SK-N-MC (cell line): ENCODE measurements around the gene DDX42.

Source experiments
- DNase-seq: peaks from one replicate; pipeline ENCODE4 v3.0.0-alpha.2; 2011; ENCODE audit warnings: low read depth, low spot score
- H3K27ac ChIP-seq: fragments of 200-600 bp; sonication (generic); 2 replicates; pipeline ENCODE4 v1.5.1; 2016; ENCODE audit warnings: mixed run types
- H3K36me3 ChIP-seq: fragments of 200-600 bp; sonication (generic); 2 replicates; pipeline ENCODE4 v1.6.1; 2017; ENCODE audit warnings: antibody characterized with exemption, low read length, mixed read lengths; ENCODE audit not compliant: insufficient read depth
- H3K4me3 ChIP-seq: fragments of 200-600 bp; sonication (generic); 2 replicates; pipeline ENCODE4 v1.5.1; 2016
- H3K9ac ChIP-seq: fragments of 200-600 bp; sonication (generic); 2 replicates; pipeline ENCODE4 v1.8.0; 2017; ENCODE audit warnings: mixed run types, mixed read lengths; ENCODE audit not compliant: insufficient read length
- H3K9me3 ChIP-seq: fragments of 200-600 bp; sonication (generic); 2 replicates; pipeline ENCODE4 v1.6.1; 2017; ENCODE audit warnings: low read depth, mild to moderate bottlenecking, antibody characterized with exemption, low read length, moderate library complexity, mixed read lengths
- EZH2 ChIP-seq: fragments of 200-600 bp; sonication (generic); IDR thresholded peaks from one replicate; pipeline ENCODE4 v1.6.1; 2017; ENCODE audit warnings: antibody characterized with exemption
- FOXP2 ChIP-seq: optimal IDR thresholded peaks from 2 replicates; pipeline ENCODE3; 2011; ENCODE audit warnings: mild to moderate bottlenecking, moderate library complexity; ENCODE audit not compliant: insufficient read depth; ENCODE audit errors: extremely low read length, control extremely low read depth
- POLR2AphosphoS5 ChIP-seq: IDR thresholded peaks from 2 replicates; pipeline ENCODE4 v1.6.1; 2012; ENCODE audit warnings: mild to moderate bottlenecking, low read depth, low read length, borderline replicate concordance

DDX42 gene

GRCh38 chr17:63836811-63837210, 62.8 kb downstream of the DDX42 start:
- H3K4me3 ChIP-seq, result no peak overlapping the region
- TF ChIP-seq POLR2AphosphoS5, result no peak
- TF ChIP-seq FOXP2, result no peak
- no peak for TF ChIP-seq EZH2
- H3K27ac ChIP-seq, result no peak overlapping the region
- DNase-seq, result no peak
- no peak overlapping the region for H3K9ac ChIP-seq
- H3K36me3 ChIP-seq, result peaks cover 39% of the 10 kb centered on the region
- no peaks in the 10 kb centered on the region for H3K9me3 ChIP-seq

DNA sequence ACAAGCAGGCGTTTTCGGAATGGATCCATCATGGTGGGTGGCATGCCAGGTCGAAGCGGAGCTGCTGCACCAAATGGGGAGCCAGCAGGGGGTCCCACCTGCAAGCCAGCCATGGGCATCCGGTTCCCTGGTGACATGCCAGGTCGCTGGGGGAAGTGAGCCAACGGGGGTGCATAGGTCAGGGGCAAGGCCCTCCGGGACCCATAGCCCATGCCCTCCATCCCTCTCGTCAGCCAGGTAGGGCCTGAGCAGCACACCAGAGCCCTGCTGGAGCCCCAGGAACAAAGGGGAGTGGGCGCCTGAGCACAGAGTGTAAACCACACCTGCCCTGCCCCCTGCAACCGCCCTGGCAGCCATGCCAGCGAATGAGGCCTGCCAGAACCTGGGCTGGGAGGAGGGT, 63.5 kb downstream of the DDX42 start:
- H3K36me3 ChIP-seq, result peaks cover 32% of the 10 kb centered on the region
- no peak overlapping the region for H3K27ac ChIP-seq
- H3K4me3 ChIP-seq, result no peak overlapping the region
- TF ChIP-seq FOXP2 (no peak), EZH2 (no peak), POLR2AphosphoS5 (no peak)
- DNase-seq, result no peak
- no peaks in the 10 kb centered on the region for H3K9me3 ChIP-seq
- H3K9ac ChIP-seq, result no peak overlapping the region

GRCh38 chr17:63837962-63838600, 64.1 kb downstream of the DDX42 start:
- H3K4me3 ChIP-seq, result peak overlapping the region; percentile 62
- DNase-seq, result no peak
- no peak overlapping the region for H3K27ac ChIP-seq
- H3K9ac ChIP-seq, result no peak overlapping the region
- H3K36me3 ChIP-seq, result peaks cover 26% of the 10 kb centered on the region
- no peaks in the 10 kb centered on the region for H3K9me3 ChIP-seq
- TF ChIP-seq EZH2 (no peak), POLR2AphosphoS5 (no peak), FOXP2 (no peak)

DNA sequence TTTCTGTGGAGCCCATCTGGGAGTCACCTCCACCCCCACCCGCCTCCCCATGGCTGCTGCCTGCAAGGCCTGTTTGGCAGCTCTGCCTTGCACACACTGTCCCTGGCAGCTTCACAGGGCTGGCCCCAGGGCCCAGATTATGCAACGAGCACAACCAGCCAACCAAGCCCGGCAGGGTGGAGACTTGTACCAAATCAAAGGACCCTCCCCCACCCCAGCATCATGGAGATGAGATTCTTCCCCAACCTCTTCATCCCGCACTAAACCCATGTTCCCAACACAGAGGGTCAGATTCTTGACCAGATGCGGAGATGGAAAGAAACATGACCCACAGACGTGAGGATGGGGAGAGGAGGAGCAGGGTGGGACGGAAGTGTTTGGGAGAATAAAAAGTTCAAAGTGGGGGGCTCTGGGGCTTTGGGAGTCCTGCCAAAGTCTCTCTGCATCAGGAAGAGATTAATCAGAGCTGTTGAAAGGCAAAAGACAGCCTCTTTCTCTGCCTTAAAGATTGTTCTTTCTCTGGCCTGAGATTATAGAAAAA, 64.7 kb downstream of the DDX42 start:
- H3K36me3 ChIP-seq, result peaks cover 20% of the 10 kb centered on the region; the same call in 1 of the 2 replicates
- no peak for TF ChIP-seq POLR2AphosphoS5
- H3K4me3 ChIP-seq, result peak overlapping the region; percentile 62
- no peaks in the 10 kb centered on the region for H3K9me3 ChIP-seq
- DNase-seq, result peak; percentile 34
- H3K27ac ChIP-seq, result peak overlapping the region; percentile 84
- no peak overlapping the region for H3K9ac ChIP-seq

DNA sequence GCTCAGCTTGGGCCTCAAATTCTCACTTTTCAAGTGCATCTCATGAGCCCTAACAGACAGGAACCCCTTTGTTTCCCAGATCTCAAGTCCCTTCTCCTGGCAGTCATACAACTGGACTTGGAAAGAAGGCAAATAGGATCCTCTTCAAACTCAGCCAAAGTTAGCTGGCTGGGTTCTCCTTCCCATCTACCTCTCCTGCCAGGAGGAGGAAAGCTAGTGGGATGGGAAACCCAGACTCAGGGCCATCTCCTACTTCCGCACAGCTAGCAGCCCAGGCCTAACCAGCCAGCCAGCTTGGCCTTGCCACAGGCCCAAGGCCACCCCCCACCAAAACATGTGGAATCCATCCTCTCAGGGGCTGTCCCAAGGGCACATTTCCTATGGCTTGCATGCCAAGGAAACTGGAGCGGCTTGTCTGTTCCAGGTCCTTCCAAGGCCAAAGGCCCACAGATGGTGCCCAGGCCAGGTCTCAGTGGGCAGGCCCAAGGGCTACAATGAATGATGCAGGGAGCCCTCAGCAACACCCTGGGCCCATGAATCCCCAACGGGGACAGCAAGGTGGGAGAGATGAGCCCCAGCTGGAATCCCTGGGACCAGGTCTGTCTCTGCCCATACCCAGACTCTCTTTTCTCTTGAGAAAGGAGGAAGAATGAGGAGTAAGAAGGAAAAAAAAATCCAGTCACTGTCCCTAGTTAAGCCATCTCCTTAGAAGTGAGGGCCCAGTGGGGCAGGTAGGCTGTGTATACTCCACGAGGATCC, 66.8 kb downstream of the DDX42 start:
- no peak for DNase-seq
- H3K27ac ChIP-seq, result no peak overlapping the region
- no peaks in the 10 kb centered on the region for H3K9me3 ChIP-seq
- H3K9ac ChIP-seq, result peak overlapping the region; percentile 83
- H3K4me3 ChIP-seq, result peak overlapping the region; percentile 90
- H3K36me3 ChIP-seq, result peaks cover 11% of the 10 kb centered on the region; the same call in 1 of the 2 replicates
- TF ChIP-seq FOXP2, result no peak
- no peak for TF ChIP-seq POLR2AphosphoS5
- TF ChIP-seq EZH2, result no peak

DNA sequence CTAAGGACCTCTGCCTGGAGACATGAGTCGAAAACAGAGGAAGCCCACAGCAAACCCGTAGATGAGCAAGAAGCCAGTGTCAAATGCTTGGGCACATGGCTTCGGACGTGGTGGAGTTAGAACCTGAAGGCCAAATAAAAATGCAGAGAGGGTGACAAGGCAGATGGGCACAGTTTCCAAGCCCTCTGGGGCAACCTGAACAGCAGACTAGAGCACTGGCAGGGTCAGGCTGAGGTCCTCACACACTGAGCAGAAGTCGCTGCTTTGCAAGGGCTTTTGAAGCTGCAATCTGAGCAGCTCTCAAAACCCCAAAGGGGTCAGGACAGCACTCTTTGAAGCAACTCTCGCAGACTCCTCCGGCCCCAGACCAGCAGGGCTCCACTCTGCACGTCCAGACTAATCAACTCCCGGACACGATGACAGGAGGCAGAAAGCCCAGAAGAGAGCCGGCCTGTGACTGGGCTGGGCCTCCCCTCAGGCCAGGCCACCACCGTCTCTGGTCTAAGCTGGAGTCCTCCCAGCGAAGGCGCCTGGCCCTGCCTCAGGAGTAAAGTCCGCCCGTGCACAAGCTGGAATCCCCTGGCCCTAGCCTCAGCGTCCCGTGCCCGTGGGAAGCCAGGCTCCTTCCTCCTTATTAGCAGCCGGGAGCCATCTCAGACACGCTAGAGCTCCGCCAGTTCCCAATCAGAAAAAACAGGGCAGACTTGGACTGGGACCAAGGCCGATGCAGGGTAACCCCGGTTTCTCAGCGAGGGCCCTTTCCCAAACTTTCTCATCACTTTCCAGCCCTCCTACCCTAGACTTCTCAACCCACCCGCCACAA, 67.6 kb downstream of the DDX42 start:
- H3K36me3 ChIP-seq, result peaks cover 5% of the 10 kb centered on the region; the same call in 1 of the 2 replicates
- DNase-seq, result no peak
- TF ChIP-seq EZH2, result no peak
- TF ChIP-seq POLR2AphosphoS5, result no peak
- no peak for TF ChIP-seq FOXP2
- peak overlapping the region; percentile 90 for H3K4me3 ChIP-seq
- no peaks in the 10 kb centered on the region for H3K9me3 ChIP-seq
- peak overlapping the region; percentile 83 for H3K9ac ChIP-seq
- H3K27ac ChIP-seq, result no peak overlapping the region

DNA sequence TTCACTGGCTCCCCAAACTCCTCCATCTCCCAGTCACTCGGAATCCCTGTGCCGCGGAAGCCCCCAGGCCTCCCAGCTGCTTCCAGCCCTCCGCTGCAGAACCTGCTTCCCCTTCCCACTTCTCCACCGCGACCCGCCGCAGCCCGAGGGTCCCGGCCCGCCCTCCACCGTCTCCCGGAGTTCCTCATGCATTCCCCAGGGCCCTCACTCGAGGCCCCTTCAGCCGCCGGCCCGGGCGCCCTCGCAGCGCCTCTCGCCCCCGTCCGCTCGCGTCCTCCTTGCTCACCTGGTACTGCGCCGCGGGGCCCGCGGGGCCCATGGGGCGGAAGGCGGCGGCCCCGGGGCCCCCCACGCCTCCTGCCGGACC, 68.2 kb downstream of the DDX42 start:
- Histone ChIP-seq H3K27ac (no peak overlapping the region), H3K9me3 (no peaks in the 10 kb centered on the region), H3K36me3 (no peaks in the 10 kb centered on the region; the same call in 1 of the 2 replicates), H3K4me3 (peak overlapping the region; percentile 90), H3K9ac (peak overlapping the region; percentile 83)
- no peak for DNase-seq
- TF ChIP-seq POLR2AphosphoS5 (no peak), FOXP2 (no peak), EZH2 (no peak)
